Measurements from ENCODE around the gene LRRK1.
A peak's percentile ranks its signal among the peaks of the same experiment; 100 is the strongest.

Gene LRRK1

GRCh38 chr15:100966997-100967396 is 47.8 kb downstream of the LRRK1 start:
- TF ChIP-seq CTCF (IDR thresholded peaks at IDR 0.05; ENCODE audit: borderline replicate concordance, control extremely low read depth, extremely low read depth, insufficient read depth, missing control alignments): no peak
- in situ Hi-C loops (cut with MboI; ENCODE audit: low sequenced_read_pairs, unreplicated experiment): no loop called here
- DNase-seq (ENCODE audit: low spot score): no peak

GRCh38 chr15:100968050-100968966 is 49.2 kb downstream of the LRRK1 start:
- in situ Hi-C loops (cut with MboI; ENCODE audit: low sequenced_read_pairs, unreplicated experiment): no loop called here
- no peak for TF ChIP-seq CTCF (IDR thresholded peaks at IDR 0.05; ENCODE audit: borderline replicate concordance, control extremely low read depth, extremely low read depth, insufficient read depth, missing control alignments)
- no peak for DNase-seq (ENCODE audit: low spot score)

- in situ Hi-C loops (cut with MboI; ENCODE audit: low sequenced_read_pairs, unreplicated experiment): no loop called here
- DNase-seq (ENCODE audit: low spot score): no peak
- TF ChIP-seq CTCF (IDR thresholded peaks at IDR 0.05; ENCODE audit: borderline replicate concordance, control extremely low read depth, extremely low read depth, insufficient read depth, missing control alignments): no peak
Observed at GRCh38 chr15:100972975-100973350, 53.8 kb downstream of the LRRK1 start.

GRCh38 chr15:100973351-100974111 is 54.4 kb downstream of the LRRK1 start:
- peak; percentile 64 for DNase-seq (ENCODE audit: low spot score)
- in situ Hi-C loops (cut with MboI; ENCODE audit: low sequenced_read_pairs, unreplicated experiment): no loop called here
- no peak for TF ChIP-seq CTCF (IDR thresholded peaks at IDR 0.05; ENCODE audit: borderline replicate concordance, control extremely low read depth, extremely low read depth, insufficient read depth, missing control alignments)

- no peak for DNase-seq (ENCODE audit: low spot score)
- no peak for TF ChIP-seq CTCF (IDR thresholded peaks at IDR 0.05; ENCODE audit: borderline replicate concordance, control extremely low read depth, extremely low read depth, insufficient read depth, missing control alignments)
- in situ Hi-C loops (cut with MboI; ENCODE audit: low sequenced_read_pairs, unreplicated experiment): no loop called here
Observed at GRCh38 chr15:100975043-100975442, 55.9 kb downstream of the LRRK1 start.

- no peak for DNase-seq (ENCODE audit: low spot score)
- no peak for TF ChIP-seq CTCF (IDR thresholded peaks at IDR 0.05; ENCODE audit: borderline replicate concordance, control extremely low read depth, extremely low read depth, insufficient read depth, missing control alignments)
- in situ Hi-C loops (cut with MboI; ENCODE audit: low sequenced_read_pairs, unreplicated experiment): no loop called here
Observed at GRCh38 chr15:100980410-100981046, 61.4 kb downstream of the LRRK1 start.

Data from GM13976 (cell line).